Esophagus mucosa (tissue), 1 donor: ENCODE results near the gene CCT5. TPM values are rescaled to one million over a fixed set of nuclear protein-coding genes. Genes with fewer than 3 reads are reported as not detected.

Experiments used
- ATAC-seq: fragments of 200-7000 bp; cut with Tn5 transposase; one replicate; pipeline ENCODE4 v1.9.1; 2020
- total RNA-seq: library from RNA; stranded (reverse); gene quantifications from one replicate; pipeline ENCODE4 v1.2.4, GENCODE V29; 2023
- donor health status: DM: yes; HTN: yes; CAD: no.

The CCT5 gene
- total RNA-seq, result 159 TPM

DNA sequence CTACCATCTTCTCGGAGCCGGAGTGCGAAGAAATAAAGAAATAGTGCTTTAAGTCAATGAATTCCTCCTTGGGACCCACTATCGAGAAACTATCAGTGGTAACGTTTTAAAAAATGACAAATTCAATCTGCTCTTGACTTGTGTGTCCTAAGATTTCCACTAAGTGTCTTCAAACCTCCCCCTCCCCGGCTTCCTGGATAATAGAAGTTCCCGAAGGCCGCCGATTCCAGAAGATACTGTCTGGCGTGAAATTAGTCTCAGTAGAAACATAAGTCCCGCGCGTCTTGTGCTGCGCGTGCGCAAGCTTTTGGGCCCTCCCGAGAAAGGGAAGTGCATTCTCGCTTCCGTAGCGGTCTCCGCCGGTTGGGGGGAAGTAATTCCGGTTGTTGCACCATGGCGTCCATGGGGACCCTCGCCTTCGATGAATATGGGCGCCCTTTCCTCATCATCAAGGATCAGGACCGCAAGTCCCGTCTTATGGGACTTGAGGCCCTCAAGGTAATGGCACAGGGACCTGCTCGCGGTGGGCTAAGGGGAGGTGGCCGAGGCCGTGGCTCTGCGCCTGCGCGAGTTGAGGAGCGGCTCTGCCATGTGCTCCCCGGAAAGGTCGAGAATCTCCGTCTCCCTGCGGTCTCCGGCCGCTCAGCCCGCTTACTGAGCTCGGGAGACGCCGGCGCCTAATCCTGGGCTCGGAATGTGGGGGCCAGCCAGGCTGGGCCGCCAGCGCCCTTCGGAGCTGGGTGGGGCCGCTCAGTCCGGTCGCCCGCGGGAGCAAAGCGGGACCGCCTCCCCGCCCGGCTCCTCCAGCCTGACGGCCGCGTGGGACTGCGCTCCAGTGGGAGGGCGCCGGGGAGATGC lies at the start of gene CCT5:
TSS of gene CCT5 (plus strand) at position 333 of the 858 bp plus-strand sequence. CDS start at position 394, 61 bp downstream.
- peak; percentile 91 for ATAC-seq

GRCh38 chr5:10201223-10201868 lies 48.7 kb upstream of the CCT5 start:
- ATAC-seq, result no peak

- no peak for ATAC-seq
Observed at GRCh38 chr5:10202089-10202910, 47.8 kb upstream of the CCT5 start.

DNA sequence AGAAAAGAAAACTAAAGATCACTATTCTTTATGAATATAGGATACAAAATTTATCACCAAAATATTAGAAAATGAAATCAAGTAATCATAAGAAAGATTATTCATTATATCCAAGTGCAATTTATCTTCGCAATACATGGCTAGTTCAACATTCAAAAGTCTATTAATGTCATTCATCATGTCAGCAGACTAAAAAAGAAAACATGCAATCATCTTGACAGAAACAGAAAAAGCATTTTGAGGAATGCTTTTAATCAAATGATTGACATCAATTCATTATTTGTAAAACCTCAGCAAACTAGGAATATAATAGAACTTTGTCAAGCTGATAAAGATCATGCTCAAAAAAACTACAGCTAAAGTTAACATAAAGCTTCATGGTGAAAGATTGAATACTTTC lies 41.1 kb upstream of the CCT5 start:
- no peak for ATAC-seq

GRCh38 chr5:10213316-10213715 lies 36.8 kb upstream of the CCT5 start:
- ATAC-seq, result no peak

GRCh38 chr5:10214041-10214440 lies 36.0 kb upstream of the CCT5 start:
- no peak for ATAC-seq

GRCh38 chr5:10215366-10215765 lies 34.7 kb upstream of the CCT5 start:
- ATAC-seq, result no peak

GRCh38 chr5:10216107-10216506 lies 34.0 kb upstream of the CCT5 start:
- no peak for ATAC-seq

- no peak for ATAC-seq
Observed at GRCh38 chr5:10218658-10219057, 31.4 kb upstream of the CCT5 start.

- no peak for ATAC-seq
Observed at GRCh38 chr5:10219068-10219467, 31.0 kb upstream of the CCT5 start.

DNA sequence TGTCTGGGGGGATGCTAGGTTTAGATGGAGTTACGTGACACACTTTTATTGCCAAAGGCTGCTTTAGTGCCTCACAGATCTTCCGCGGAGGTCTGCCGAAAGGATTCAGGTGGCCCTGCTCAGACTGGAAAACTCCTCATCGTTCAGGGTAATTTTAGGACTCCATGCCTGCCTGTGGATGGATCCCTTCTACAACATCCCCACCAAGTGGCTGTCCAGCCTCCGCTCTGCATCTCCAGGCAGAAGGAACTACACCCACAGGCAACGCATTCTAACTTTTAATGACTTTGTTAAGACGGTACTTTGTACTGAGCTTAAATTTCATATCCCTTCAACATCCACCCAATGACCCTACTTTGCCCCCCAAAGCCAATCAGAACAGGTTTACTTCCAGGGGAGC lies 29.8 kb upstream of the CCT5 start:
- no peak for ATAC-seq

- ATAC-seq, result no peak
Observed at GRCh38 chr5:10222326-10222725, 27.8 kb upstream of the CCT5 start.

DNA sequence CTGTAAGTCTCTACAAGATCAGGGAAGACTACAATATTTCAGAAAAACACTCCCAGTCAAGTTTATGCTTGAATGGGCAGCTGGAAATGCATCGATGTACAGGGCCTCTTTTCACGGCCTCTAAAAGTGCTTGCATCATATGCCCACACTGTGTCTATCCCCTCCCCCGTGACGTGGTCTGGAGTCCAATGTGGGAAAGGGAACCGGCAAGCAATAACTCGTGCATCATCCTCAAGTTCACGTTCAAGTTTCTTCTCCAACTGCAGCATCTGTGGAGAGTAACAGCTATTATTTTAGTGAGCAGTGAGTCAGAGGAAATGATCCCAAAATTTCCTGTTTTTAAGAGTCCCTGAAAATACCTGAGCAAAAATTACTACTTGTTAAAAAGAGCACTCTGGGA lies 22.7 kb upstream of the CCT5 start:
- no peak for ATAC-seq

GRCh38 chr5:10228288-10228687 lies 21.8 kb upstream of the CCT5 start:
- no peak for ATAC-seq

GRCh38 chr5:10229306-10230048 lies 20.6 kb upstream of the CCT5 start:
- no peak for ATAC-seq

GRCh38 chr5:10232386-10232785 lies 17.7 kb upstream of the CCT5 start:
- ATAC-seq, result no peak

- no peak for ATAC-seq
Observed at GRCh38 chr5:10233011-10233410, 17.1 kb upstream of the CCT5 start.

- no peak for ATAC-seq
Observed at GRCh38 chr5:10233505-10233904, 16.6 kb upstream of the CCT5 start.

DNA sequence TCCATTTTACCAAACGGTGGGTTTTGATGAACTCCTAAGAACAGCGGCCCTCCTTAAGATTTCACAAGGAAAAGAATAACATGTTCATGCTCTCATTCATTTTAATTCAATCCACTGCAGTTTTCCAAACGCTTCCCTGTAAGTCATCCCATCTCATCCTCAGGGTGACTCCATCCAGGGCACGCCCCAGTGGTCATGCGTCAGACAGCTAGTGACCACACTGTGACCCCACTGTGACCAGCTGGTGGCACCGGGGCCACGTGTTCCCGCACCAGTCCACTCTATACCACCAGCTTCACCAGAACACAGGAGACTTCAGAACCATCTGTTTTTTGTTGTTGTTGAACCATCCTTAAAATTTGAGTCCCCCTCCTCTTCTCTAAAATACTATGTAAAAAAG lies 14.7 kb upstream of the CCT5 start:
- no peak for ATAC-seq

GRCh38 chr5:10243660-10244240 lies 6.3 kb upstream of the CCT5 start:
- ATAC-seq, result no peak

- no peak for ATAC-seq
Observed at GRCh38 chr5:10244342-10244944, 5.6 kb upstream of the CCT5 start.

- peak; percentile 15 for ATAC-seq
Observed at GRCh38 chr5:10246761-10247160, 3.3 kb upstream of the CCT5 start.
